Vagina (tissue), 2 donors: Measurements from ENCODE around the gene ARHGAP8. TPM values are rescaled to one million over a fixed set of nuclear protein-coding genes. Genes with fewer than 3 reads are reported as not detected.

Experiments used
- DNase-seq, 2 donors: peaks; one replicate each; pipeline ENCODE4 v3.0.0-alpha.2; 2017; ENCODE audit errors: extremely low spot score in 2 of 2
- H3K27ac ChIP-seq: fragments of 200-600 bp; sonication (generic); one replicate; pipeline ENCODE4 v1.5.1; 2019
- H3K27me3 ChIP-seq: fragments of 200-600 bp; sonication (generic); one replicate; pipeline ENCODE4 v1.5.1; 2019
- H3K36me3 ChIP-seq, 2 donors: fragments of 200-600 bp; sonication (generic); one replicate each; pipeline ENCODE4 v1.5.1; 2017 to 2019
- H3K4me1 ChIP-seq: fragments of 200-600 bp; sonication (generic); one replicate; pipeline ENCODE4 v1.5.1; 2019
- H3K4me3 ChIP-seq, 2 donors: fragments of 200-600 bp; sonication (generic); 1 replicate in 1 of 2; 2 replicates in 1 of 2; pipeline ENCODE4 v1.5.1; 2016 to 2019
- H3K9me3 ChIP-seq: fragments of 200-600 bp; sonication (generic); one replicate; pipeline ENCODE4 v1.5.1; 2019
- CTCF ChIP-seq, 3 experiments: fragments of 450-650 bp in 2 of 3; fragments of 200-600 bp in 1 of 3; sonication (generic) in 1 of 3; IDR thresholded peaks; one replicate each; pipeline ENCODE4 v1.5.1; 2017 to 2019; ENCODE audit warnings: antibody characterized with exemption in 3 of 3, mild to moderate bottlenecking in 2 of 3, moderate library complexity in 2 of 3
- POLR2A ChIP-seq, 2 donors: fragments of 450-650 bp; IDR thresholded peaks; one replicate each; pipeline ENCODE4 v1.6.1; 2017; ENCODE audit warnings: antibody characterized with exemption in 2 of 2, mild to moderate bottlenecking in 2 of 2, moderate library complexity in 2 of 2
- POLR2AphosphoS5 ChIP-seq, 2 donors: sonication (generic); formaldehyde crosslinking; IDR thresholded peaks; one replicate each; pipeline ENCODE4 v1.9.0; 2017; ENCODE audit warnings: antibody characterized with exemption in 2 of 2, mild to moderate bottlenecking in 2 of 2, low read depth in 1 of 2; ENCODE audit not compliant: insufficient read depth in 1 of 2
- intact Hi-C: fragments of 100-400 bp; cut with DNase I; formaldehyde crosslinking; loops from one replicate; pipeline ENCODE4 v1.15.1; 2023
- total RNA-seq: library from RNA; depleted of rRNA; stranded (reverse); fragments of >200 nt; gene quantifications from one replicate; pipeline ENCODE4 v1.2.3, GENCODE V29; 2016

ARHGAP8 gene
- total RNA-seq, 1 donor from 2014 or later: 9.3 TPM

- Histone ChIP-seq H3K9me3 (no peaks in the 10 kb centered on the region), H3K4me1 (no peaks in the 10 kb centered on the region), H3K27ac (no peak overlapping the region), H3K4me3 (no peak overlapping the region), H3K27me3 (no peaks in the 10 kb centered on the region), H3K36me3 (no peaks in the 10 kb centered on the region)
- TF ChIP-seq POLR2AphosphoS5 (IDR thresholded peaks at IDR 0.05; ENCODE audit: insufficient read depth in 1 of 2, low read depth in 1 of 2): no peak
- TF ChIP-seq CTCF (IDR thresholded peaks at IDR 0.05): no peak
- TF ChIP-seq POLR2A (IDR thresholded peaks at IDR 0.05): no peak
- intact Hi-C loops: no loop called here
- DNase-seq: no peak
These were observed 40.7 kb downstream of the ARHGAP8 start for GRCh38 chr22:44793106-44793505.

- TF ChIP-seq POLR2AphosphoS5 (IDR thresholded peaks at IDR 0.05; ENCODE audit: insufficient read depth in 1 of 2, low read depth in 1 of 2): no peak
- TF ChIP-seq POLR2A (IDR thresholded peaks at IDR 0.05): no peak
- no peak for TF ChIP-seq CTCF (IDR thresholded peaks at IDR 0.05)
- no peak overlapping the region for H3K27ac ChIP-seq
- no peaks in the 10 kb centered on the region for H3K27me3 ChIP-seq
- no peaks in the 10 kb centered on the region for H3K4me1 ChIP-seq
- no peaks in the 10 kb centered on the region for H3K9me3 ChIP-seq
- intact Hi-C loops: no loop called here
- no peaks in the 10 kb centered on the region for H3K36me3 ChIP-seq
- H3K4me3 ChIP-seq: no peak overlapping the region
- no peak for DNase-seq
These were observed 41.3 kb downstream of the ARHGAP8 start for GRCh38 chr22:44793506-44794172.

- TF ChIP-seq POLR2A (IDR thresholded peaks at IDR 0.05): no peak
- TF ChIP-seq POLR2AphosphoS5 (IDR thresholded peaks at IDR 0.05; ENCODE audit: insufficient read depth in 1 of 2, low read depth in 1 of 2): no peak
- TF ChIP-seq CTCF (IDR thresholded peaks at IDR 0.05): no peak
- H3K9me3 ChIP-seq: no peaks in the 10 kb centered on the region
- intact Hi-C loops: no loop called here
- H3K4me3 ChIP-seq: no peak overlapping the region
- no peaks in the 10 kb centered on the region for H3K27me3 ChIP-seq
- no peak for DNase-seq
- H3K27ac ChIP-seq: no peak overlapping the region
- no peaks in the 10 kb centered on the region for H3K4me1 ChIP-seq
- H3K36me3 ChIP-seq: no peaks in the 10 kb centered on the region
These were observed 43.6 kb downstream of the ARHGAP8 start for GRCh38 chr22:44795701-44796630.

DNA sequence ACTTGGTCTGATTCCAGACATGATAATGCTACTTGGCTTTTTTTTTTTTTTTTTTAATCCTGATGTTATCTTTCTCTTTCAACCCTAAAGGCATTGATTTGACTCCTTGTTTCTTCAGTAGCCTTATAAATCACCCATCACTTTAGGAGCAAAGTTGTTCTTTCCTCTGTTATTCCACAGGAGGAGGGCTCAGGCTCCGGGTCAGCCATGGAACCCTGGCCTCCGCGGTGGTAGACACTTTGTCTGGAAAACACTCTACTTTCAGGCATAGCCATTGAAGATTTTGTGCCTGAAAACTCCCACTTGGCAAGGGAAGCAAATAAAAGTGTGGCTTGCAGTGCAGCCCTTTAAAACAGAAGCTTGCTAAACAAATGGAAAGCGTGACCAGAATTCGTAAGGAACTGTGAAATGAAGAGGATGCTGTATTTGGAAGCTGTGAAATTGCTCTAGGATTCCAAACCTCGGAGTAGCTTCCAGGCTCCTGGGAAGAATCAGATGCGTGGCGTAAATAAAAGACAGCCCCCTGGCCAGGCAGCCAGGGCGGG lies 44.9 kb downstream of the ARHGAP8 start:
- no peaks in the 10 kb centered on the region for H3K27me3 ChIP-seq
- no peak overlapping the region for H3K27ac ChIP-seq
- no peaks in the 10 kb centered on the region for H3K9me3 ChIP-seq
- no peaks in the 10 kb centered on the region for H3K4me1 ChIP-seq
- H3K4me3 ChIP-seq: no peak overlapping the region
- no peak for DNase-seq
- intact Hi-C loops: no loop called here
- TF ChIP-seq POLR2A (IDR thresholded peaks at IDR 0.05) (no peak), CTCF (IDR thresholded peaks at IDR 0.05) (no peak), POLR2AphosphoS5 (IDR thresholded peaks at IDR 0.05; ENCODE audit: insufficient read depth in 1 of 2, low read depth in 1 of 2) (no peak)
- H3K36me3 ChIP-seq: no peaks in the 10 kb centered on the region
